ENCODE data around the gene NUAK2. TPM values are rescaled to one million over a fixed set of nuclear protein-coding genes. Genes with fewer than 3 reads are reported as not detected.

NUAK2 gene
- total RNA-seq, 2 experiments from 2014 or later, result 14.9 to 15.3 TPM

DNA sequence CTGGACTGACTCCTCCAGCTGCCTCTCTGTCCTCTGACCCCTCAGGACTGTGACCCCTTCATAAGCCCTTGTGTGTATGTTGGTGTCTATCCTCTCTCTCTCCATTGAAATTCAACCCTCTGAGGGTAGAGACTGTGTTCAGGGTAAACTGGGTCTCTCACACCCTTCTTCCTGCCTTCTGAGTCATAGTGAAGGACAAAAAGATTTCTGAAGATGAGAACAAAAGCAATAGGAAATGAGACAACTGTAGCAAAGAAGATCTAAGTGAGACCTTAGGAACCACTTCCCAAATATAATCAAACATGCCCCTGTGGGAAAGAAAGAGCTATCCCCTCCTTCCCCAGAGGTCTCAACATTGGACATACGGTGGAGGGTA, 16.9 kb downstream of the NUAK2 start:
- Mint-ChIP-seq H3K27me3 (no peaks in the 10 kb centered on the region), H3K4me1 (ENCODE audit: low read depth) (peaks cover 50% of the 10 kb centered on the region), H3K9me3 (no peaks in the 10 kb centered on the region), H3K4me3 (no peak overlapping the region), H3K36me3 (ENCODE audit: low read depth) (peaks cover 80% of the 10 kb centered on the region), H3K27ac (peak overlapping the region; percentile 68)
- no peaks in the 10 kb centered on the region for H3K27me3 ChIP-seq (ENCODE audit: control insufficient read depth in 1 of 2, insufficient read depth in 2 of 2, low read length in 2 of 2)
- peak overlapping the region in 1 of 2 donors; percentile 0 for H3K27ac ChIP-seq (ENCODE audit: low read depth in 1 of 2, low read length in 2 of 2)
- H3K4me3 ChIP-seq (ENCODE audit: low read length), result no peak overlapping the region
- intact Hi-C loops (cut with DNase I, micrococcal nuclease), result no loop called here
- ATAC-seq (ENCODE audit: poor library complexity) (no peak), DNase-seq (no peak)
- ChIA-PET CTCF (interaction anchor here (2.9 kb wide), 1 partner anchor 31 kb away, joined by 14 read pairs; no protein-coding TSS in a partner anchor), POLR2A (interaction anchor here (0.7 to 11.7 kb wide), 2 partner anchors 18 to 31 kb away, joined by 3 to 158 read pairs; no protein-coding TSS in a partner anchor)
- peaks cover 43% of the 10 kb centered on the region for H3K4me1 ChIP-seq (ENCODE audit: insufficient read depth, low read length)
- peaks cover 80% of the 10 kb centered on the region for H3K36me3 ChIP-seq (ENCODE audit: insufficient read depth, low read length)
- TF ChIP-seq, protein P1, sequence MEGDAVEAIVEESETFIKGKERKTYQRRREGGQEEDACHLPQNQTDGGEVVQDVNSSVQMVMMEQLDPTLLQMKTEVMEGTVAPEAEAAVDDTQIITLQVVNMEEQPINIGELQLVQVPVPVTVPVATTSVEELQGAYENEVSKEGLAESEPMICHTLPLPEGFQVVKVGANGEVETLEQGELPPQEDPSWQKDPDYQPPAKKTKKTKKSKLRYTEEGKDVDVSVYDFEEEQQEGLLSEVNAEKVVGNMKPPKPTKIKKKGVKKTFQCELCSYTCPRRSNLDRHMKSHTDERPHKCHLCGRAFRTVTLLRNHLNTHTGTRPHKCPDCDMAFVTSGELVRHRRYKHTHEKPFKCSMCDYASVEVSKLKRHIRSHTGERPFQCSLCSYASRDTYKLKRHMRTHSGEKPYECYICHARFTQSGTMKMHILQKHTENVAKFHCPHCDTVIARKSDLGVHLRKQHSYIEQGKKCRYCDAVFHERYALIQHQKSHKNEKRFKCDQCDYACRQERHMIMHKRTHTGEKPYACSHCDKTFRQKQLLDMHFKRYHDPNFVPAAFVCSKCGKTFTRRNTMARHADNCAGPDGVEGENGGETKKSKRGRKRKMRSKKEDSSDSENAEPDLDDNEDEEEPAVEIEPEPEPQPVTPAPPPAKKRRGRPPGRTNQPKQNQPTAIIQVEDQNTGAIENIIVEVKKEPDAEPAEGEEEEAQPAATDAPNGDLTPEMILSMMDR (IDR thresholded peaks at IDR 0.05), result no peak
- H3K9me3 ChIP-seq (ENCODE audit: control insufficient read depth in 1 of 2, insufficient read depth in 1 of 2, low read length in 2 of 2), result no peaks in the 10 kb centered on the region

DNA sequence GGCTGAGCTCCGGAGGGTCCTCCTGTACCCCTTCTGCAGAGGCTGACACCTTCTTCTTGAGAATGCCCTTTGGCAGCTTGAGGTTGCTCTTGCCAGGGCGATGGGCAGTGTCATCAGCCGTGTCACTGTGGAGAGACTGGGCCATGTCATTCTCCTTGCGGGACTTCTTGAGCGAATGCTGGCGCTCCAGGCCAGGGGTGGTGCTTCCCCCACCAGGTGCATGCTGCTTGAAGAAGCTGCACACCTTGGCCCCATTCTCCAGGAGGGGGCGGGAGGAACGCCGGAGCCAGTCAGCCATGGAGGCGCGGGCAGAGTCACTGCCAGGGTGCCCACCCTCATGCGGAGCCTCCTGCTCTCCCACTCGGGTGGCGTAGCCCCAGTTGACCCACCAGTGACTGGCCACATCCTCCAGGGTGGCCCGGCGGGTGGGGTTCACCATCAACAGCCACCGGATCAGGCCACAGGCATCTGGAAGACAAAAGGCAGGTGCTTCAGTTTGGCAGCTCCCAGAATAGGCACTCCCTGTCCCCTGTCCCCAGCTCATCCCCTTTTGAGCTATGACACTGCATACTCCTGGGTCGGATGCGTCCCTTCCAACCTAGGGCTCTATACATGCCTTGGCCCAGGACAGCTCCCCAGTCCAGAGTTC, 17.4 kb downstream of the NUAK2 start:
- CTCF ChIA-PET, result interaction anchor here (0.7 to 2.9 kb wide), 3 partner anchors 18 to 48 kb away, joined by 3 to 14 read pairs (median 4); partner anchors contain the start of gene NUAK2

DNA sequence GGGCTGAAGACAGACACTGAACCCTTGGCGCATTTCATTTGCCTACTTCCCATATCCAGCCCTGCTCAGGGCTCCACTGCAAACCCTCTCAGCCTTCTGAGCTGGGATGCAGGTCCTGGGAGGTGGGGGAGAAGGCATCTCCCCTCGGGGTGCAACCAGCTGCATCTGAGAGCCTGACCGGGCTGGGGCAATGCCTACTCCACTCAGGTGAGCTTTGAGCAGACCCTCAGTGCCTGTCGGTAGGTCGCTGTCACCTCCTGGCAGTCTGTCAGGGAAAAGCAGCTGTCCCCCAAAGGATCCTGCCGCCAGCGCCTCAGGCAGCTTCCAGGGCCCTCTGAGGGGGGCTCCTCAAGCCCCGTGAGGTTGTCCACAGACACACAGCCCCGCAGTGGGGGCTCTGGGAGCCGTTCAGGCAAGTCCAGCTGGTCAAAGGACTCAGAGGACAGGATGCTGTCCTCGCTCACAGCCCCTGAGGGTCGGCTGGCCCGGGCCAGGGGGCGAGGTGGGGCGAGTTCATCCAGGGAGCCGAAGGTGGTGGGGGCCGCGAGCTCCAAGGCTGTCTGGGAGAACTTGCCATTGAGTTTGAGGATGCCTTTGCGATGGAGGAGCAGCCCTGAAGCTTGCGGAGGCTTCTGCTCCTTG, 18.2 kb downstream of the NUAK2 start:
- H3K36me3 ChIP-seq (ENCODE audit: insufficient read depth, low read length), result peaks cover 68% of the 10 kb centered on the region
- POLR2A ChIA-PET, result interaction anchor here (0.6 to 11.7 kb wide), 5 partner anchors 11 to 30 kb away, joined by 3 to 158 read pairs (median 3); partner anchors contain the start of gene NUAK2

More for the DNA sequence above, 17.4 kb downstream of the NUAK2 start:
- no peaks in the 10 kb centered on the region for H3K9me3 ChIP-seq (ENCODE audit: control insufficient read depth in 1 of 2, insufficient read depth in 1 of 2, low read length in 2 of 2)
- peak overlapping the region in 1 of 2 donors; percentile 0 for H3K27ac ChIP-seq (ENCODE audit: low read depth in 1 of 2, low read length in 2 of 2)
- POLR2A ChIA-PET, result interaction anchor here (0.7 to 11.7 kb wide), 5 partner anchors 10 to 31 kb away, joined by 3 to 158 read pairs (median 3); partner anchors contain the start of gene NUAK2
- H3K27me3 ChIP-seq (ENCODE audit: control insufficient read depth in 1 of 2, insufficient read depth in 2 of 2, low read length in 2 of 2), result no peaks in the 10 kb centered on the region
- no peak for ATAC-seq (ENCODE audit: poor library complexity)
- TF ChIP-seq, protein P1 (IDR thresholded peaks at IDR 0.05), result no peak
- Mint-ChIP-seq H3K4me1 (ENCODE audit: low read depth) (peaks cover 45% of the 10 kb centered on the region), H3K27ac (peak overlapping the region; percentile 68), H3K27me3 (no peaks in the 10 kb centered on the region), H3K4me3 (no peak overlapping the region), H3K9me3 (no peaks in the 10 kb centered on the region), H3K36me3 (ENCODE audit: low read depth) (peaks cover 75% of the 10 kb centered on the region)
- peaks cover 42% of the 10 kb centered on the region for H3K4me1 ChIP-seq (ENCODE audit: insufficient read depth, low read length)
- no peak for DNase-seq
- peaks cover 76% of the 10 kb centered on the region for H3K36me3 ChIP-seq (ENCODE audit: insufficient read depth, low read length)
- H3K4me3 ChIP-seq (ENCODE audit: low read length), result no peak overlapping the region
- intact Hi-C loops (cut with DNase I, micrococcal nuclease), result no loop called here

More for the DNA sequence above, 18.2 kb downstream of the NUAK2 start:
- H3K27me3 ChIP-seq (ENCODE audit: control insufficient read depth in 1 of 2, insufficient read depth in 2 of 2, low read length in 2 of 2), result no peaks in the 10 kb centered on the region
- CTCF ChIA-PET, result interaction anchor here (0.6 to 2.9 kb wide), 4 partner anchors 18 to 47 kb away, joined by 3 to 14 read pairs (median 4); partner anchors contain the start of gene NUAK2
- peaks cover 38% of the 10 kb centered on the region for H3K4me1 ChIP-seq (ENCODE audit: insufficient read depth, low read length)
- intact Hi-C loops (cut with DNase I, micrococcal nuclease), result no loop called here
- DNase-seq, result no peak
- H3K9me3 ChIP-seq (ENCODE audit: control insufficient read depth in 1 of 2, insufficient read depth in 1 of 2, low read length in 2 of 2), result no peaks in the 10 kb centered on the region
- no peak for ATAC-seq (ENCODE audit: poor library complexity)
- no peak overlapping the region for H3K27ac Mint-ChIP-seq
- H3K4me3 ChIP-seq (ENCODE audit: low read length), result no peak overlapping the region
- H3K27me3 Mint-ChIP-seq, result no peaks in the 10 kb centered on the region
- peaks cover 67% of the 10 kb centered on the region for H3K36me3 Mint-ChIP-seq (ENCODE audit: low read depth)
- peaks cover 52% of the 10 kb centered on the region for H3K4me1 Mint-ChIP-seq (ENCODE audit: low read depth)
- no peak overlapping the region for H3K27ac ChIP-seq (ENCODE audit: low read depth in 1 of 2, low read length in 2 of 2)
- no peaks in the 10 kb centered on the region for H3K9me3 Mint-ChIP-seq
- TF ChIP-seq, protein P1 (IDR thresholded peaks at IDR 0.05), result no peak
- no peak overlapping the region for H3K4me3 Mint-ChIP-seq
